ENCODE data around the gene FAM8A1.

Gene FAM8A1

DNA sequence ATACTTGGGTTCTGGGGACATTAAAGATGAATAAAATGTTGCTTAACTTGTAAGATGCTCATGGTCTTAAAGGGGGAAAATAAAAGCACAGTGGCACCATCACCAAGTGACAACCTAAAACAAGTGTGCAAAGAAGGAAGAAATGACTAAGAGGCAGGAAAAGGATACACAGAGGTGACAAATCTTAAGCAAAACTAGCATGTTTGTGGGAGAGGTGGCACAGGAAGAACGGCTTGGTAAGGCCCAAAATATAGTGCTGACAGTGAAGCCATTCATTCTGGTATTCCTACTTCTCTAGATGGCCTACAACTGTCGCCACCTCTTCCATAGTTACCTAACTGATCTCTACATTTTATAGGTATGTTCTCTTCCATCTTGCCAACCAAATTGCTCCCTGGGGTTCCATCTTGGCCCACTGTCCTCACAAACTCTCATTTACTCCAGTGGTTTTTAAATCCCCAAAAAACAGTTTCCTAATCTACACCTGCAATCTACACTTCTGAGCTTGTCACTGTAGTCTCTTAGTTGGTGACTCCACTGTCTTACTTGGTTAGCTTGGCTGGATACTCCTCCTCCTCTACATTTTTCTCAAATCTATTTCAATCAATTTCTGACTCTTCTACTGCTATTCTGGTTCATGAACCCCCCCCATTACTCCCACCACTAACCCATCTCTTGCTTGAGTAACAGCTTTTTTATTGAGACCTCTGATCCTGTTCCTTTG, 33.5 kb downstream of the FAM8A1 start:
- H3K27me3 ChIP-seq (ENCODE audit: insufficient read depth, poor library complexity, severe bottlenecking): no peaks in the 10 kb centered on the region
- no peak overlapping the region for H3K27ac ChIP-seq (replicated peaks)
- no peak for TF ChIP-seq SPI1 (IDR thresholded peaks at IDR 0.05; ENCODE audit: borderline replicate concordance, low read depth)
- no peak for TF ChIP-seq REST (IDR thresholded peaks at IDR 0.05; ENCODE audit: insufficient replicate concordance, low read depth)
- TF ChIP-seq, protein P1, sequence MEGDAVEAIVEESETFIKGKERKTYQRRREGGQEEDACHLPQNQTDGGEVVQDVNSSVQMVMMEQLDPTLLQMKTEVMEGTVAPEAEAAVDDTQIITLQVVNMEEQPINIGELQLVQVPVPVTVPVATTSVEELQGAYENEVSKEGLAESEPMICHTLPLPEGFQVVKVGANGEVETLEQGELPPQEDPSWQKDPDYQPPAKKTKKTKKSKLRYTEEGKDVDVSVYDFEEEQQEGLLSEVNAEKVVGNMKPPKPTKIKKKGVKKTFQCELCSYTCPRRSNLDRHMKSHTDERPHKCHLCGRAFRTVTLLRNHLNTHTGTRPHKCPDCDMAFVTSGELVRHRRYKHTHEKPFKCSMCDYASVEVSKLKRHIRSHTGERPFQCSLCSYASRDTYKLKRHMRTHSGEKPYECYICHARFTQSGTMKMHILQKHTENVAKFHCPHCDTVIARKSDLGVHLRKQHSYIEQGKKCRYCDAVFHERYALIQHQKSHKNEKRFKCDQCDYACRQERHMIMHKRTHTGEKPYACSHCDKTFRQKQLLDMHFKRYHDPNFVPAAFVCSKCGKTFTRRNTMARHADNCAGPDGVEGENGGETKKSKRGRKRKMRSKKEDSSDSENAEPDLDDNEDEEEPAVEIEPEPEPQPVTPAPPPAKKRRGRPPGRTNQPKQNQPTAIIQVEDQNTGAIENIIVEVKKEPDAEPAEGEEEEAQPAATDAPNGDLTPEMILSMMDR (IDR thresholded peaks at IDR 0.05; ENCODE audit: insufficient read depth, low read length): no peak
- TF ChIP-seq POLR2AphosphoS5 (IDR thresholded peaks at IDR 0.05; ENCODE audit: low read depth): no peak
- TF ChIP-seq GABPA (IDR thresholded peaks at IDR 0.05; ENCODE audit: low read depth): no peak

GRCh38 chr6:17635568-17635967, 35.5 kb downstream of the FAM8A1 start:
- H3K27me3 ChIP-seq (ENCODE audit: insufficient read depth, poor library complexity, severe bottlenecking): no peaks in the 10 kb centered on the region
- no peak for DNase-seq (ENCODE audit: low read depth in 1 of 2, low spot score in 1 of 2)
- H3K27ac ChIP-seq (replicated peaks): no peak overlapping the region
- H3K4me3 ChIP-seq (replicated peaks; ENCODE audit: insufficient read depth, low read length): no peak overlapping the region
- TF ChIP-seq, protein P1 (IDR thresholded peaks at IDR 0.05; ENCODE audit: insufficient read depth, low read length): no peak
- TF ChIP-seq SPI1 (IDR thresholded peaks at IDR 0.05; ENCODE audit: borderline replicate concordance, low read depth): no peak
- no peak for TF ChIP-seq GABPA (IDR thresholded peaks at IDR 0.05; ENCODE audit: low read depth)
- TF ChIP-seq POLR2AphosphoS5 (IDR thresholded peaks at IDR 0.05; ENCODE audit: low read depth): 0 out of 2 replicates have a peak, but pooled peaks have one; percentile 2
- no peak for TF ChIP-seq REST (IDR thresholded peaks at IDR 0.05; ENCODE audit: insufficient replicate concordance, low read depth)

More for the DNA sequence above, 33.5 kb downstream of the FAM8A1 start:
- H3K4me3 ChIP-seq (replicated peaks; ENCODE audit: insufficient read depth, low read length): no peak overlapping the region
- no peak for DNase-seq (ENCODE audit: low read depth in 1 of 2, low spot score in 1 of 2)

GRCh38 chr6:17638212-17638715, 38.2 kb downstream of the FAM8A1 start:
- Histone ChIP-seq H3K27me3 (ENCODE audit: insufficient read depth, poor library complexity, severe bottlenecking) (no peaks in the 10 kb centered on the region), H3K27ac (replicated peaks) (no peak overlapping the region), H3K4me3 (replicated peaks; ENCODE audit: insufficient read depth, low read length) (no peak overlapping the region)
- TF ChIP-seq GABPA (IDR thresholded peaks at IDR 0.05; ENCODE audit: low read depth): no peak
- TF ChIP-seq POLR2AphosphoS5 (IDR thresholded peaks at IDR 0.05; ENCODE audit: low read depth): no peak
- TF ChIP-seq, protein P1 (IDR thresholded peaks at IDR 0.05; ENCODE audit: insufficient read depth, low read length): no peak
- TF ChIP-seq REST (IDR thresholded peaks at IDR 0.05; ENCODE audit: insufficient replicate concordance, low read depth): no peak
- DNase-seq (ENCODE audit: low read depth in 1 of 2, low spot score in 1 of 2): no peak
